B cell (primary cell): ENCODE results near the gene NDEL1.

Source experiments
- CTCF ChIP-seq: fragments of 200-600 bp; IDR thresholded peaks from one replicate; pipeline ENCODE4 v1.8.0; 2022; ENCODE audit warnings: antibody characterized with exemption, mild to moderate bottlenecking
- EZH2 ChIP-seq: IDR thresholded peaks from 2 replicates; pipeline ENCODE4 v1.6.1; 2012; ENCODE audit warnings: borderline replicate concordance, low read depth, mild to moderate bottlenecking, moderate library complexity, low read length; ENCODE audit not compliant: insufficient read depth, poor library complexity, severe bottlenecking

- TF ChIP-seq CTCF (no peak), EZH2 (no peak)
Measured at GRCh38 chr17:8436169-8436843, 622 bp downstream of the NDEL1 start.
